Neuronal stem cell (in vitro differentiated cells): ENCODE data around the gene WWOX.
"Not testable (repeated sequence)": the region's sequence is repeated elsewhere in the genome, so short reads cannot be mapped to it uniquely, and the experiment has no call there.

Experiments
- DNase-seq: peaks from one replicate; pipeline ENCODE4 v3.0.0-alpha.2; 2013; ENCODE audit warnings: low spot score
- H2AFZ ChIP-seq: one replicate; pipeline ENCODE4 v1.6.1; 2013; ENCODE audit warnings: mild to moderate bottlenecking, low read length, inconsistent platforms
- H2AK5ac ChIP-seq: 2 replicates; pipeline ENCODE4 v1.6.1; 2013; ENCODE audit warnings: low read depth, mild to moderate bottlenecking, inconsistent platforms, low read length, moderate library complexity, mixed read lengths
- H2BK120ac ChIP-seq: 2 replicates; pipeline ENCODE4 v1.6.1; 2013; ENCODE audit warnings: low read depth, mild to moderate bottlenecking, inconsistent platforms, low read length, moderate library complexity, mixed read lengths
- H2BK12ac ChIP-seq: one replicate; pipeline ENCODE4 v1.6.1; 2013; ENCODE audit warnings: low read length, inconsistent platforms
- H2BK15ac ChIP-seq: 2 replicates; pipeline ENCODE4 v1.6.1; 2013; ENCODE audit warnings: mild to moderate bottlenecking, low read length, inconsistent platforms, mixed read lengths
- H2BK5ac ChIP-seq: one replicate; pipeline ENCODE4 v1.6.1; 2013; ENCODE audit warnings: inconsistent platforms, mild to moderate bottlenecking, low read length, moderate library complexity
- H3K14ac ChIP-seq: one replicate; pipeline ENCODE4 v1.6.1; 2013; ENCODE audit warnings: low read length, inconsistent platforms
- H3K18ac ChIP-seq: 2 replicates; pipeline ENCODE4 v1.6.1; 2013; ENCODE audit warnings: low read length, inconsistent platforms
- H3K23ac ChIP-seq: 2 replicates; pipeline ENCODE4 v1.6.1; 2013; ENCODE audit warnings: low read depth, mild to moderate bottlenecking, mixed read lengths, low read length, inconsistent platforms; ENCODE audit not compliant: poor library complexity
- H3K27ac ChIP-seq: replicated peaks from 3 replicates; pipeline ENCODE4 v1.5.1; 2013; ENCODE audit warnings: low read length, inconsistent platforms
- H3K27me3 ChIP-seq, 3 experiments: 2 replicates each; pipeline ENCODE4 v1.6.1; 2013; ENCODE audit warnings: low read length in 3 of 3, mild to moderate bottlenecking in 2 of 3, inconsistent platforms in 1 of 3, low read depth in 1 of 3, mixed read lengths in 1 of 3, moderate library complexity in 1 of 3; ENCODE audit not compliant: control insufficient read depth in 3 of 3, insufficient read depth in 3 of 3
- H3K36me3 ChIP-seq, 2 donors: replicated peaks in 1 of 2; 2 replicates each; pipeline ENCODE4 v1.6.1; 2013; ENCODE audit warnings: low read length in 2 of 2; ENCODE audit not compliant: control insufficient read depth in 2 of 2, insufficient read depth in 2 of 2
- H3K4ac ChIP-seq: 2 replicates; pipeline ENCODE4 v1.6.1; 2013; ENCODE audit warnings: inconsistent platforms, mild to moderate bottlenecking, low read length, moderate library complexity
- H3K4me1 ChIP-seq, 2 donors: 1 replicate in 1 of 2; 2 replicates in 1 of 2; pipeline ENCODE4 v1.6.1; 2013; ENCODE audit warnings: low read length in 2 of 2, low read depth in 1 of 2; ENCODE audit not compliant: control insufficient read depth in 2 of 2, insufficient read depth in 1 of 2
- H3K4me2 ChIP-seq: one replicate; pipeline ENCODE4 v1.6.1; 2013; ENCODE audit warnings: mild to moderate bottlenecking, low read length, inconsistent platforms; ENCODE audit not compliant: insufficient read depth, poor library complexity, severe bottlenecking
- H3K4me3 ChIP-seq, 2 donors: 2 replicates each; pipeline ENCODE4 v1.5.1; 2013; ENCODE audit warnings: low read length in 2 of 2, mild to moderate bottlenecking in 2 of 2, inconsistent platforms in 1 of 2, moderate library complexity in 1 of 2
- H3K79me1 ChIP-seq: one replicate; pipeline ENCODE4 v1.6.1; 2013; ENCODE audit warnings: low read depth, mild to moderate bottlenecking, inconsistent platforms, low read length, moderate library complexity
- H3K9ac ChIP-seq: one replicate; pipeline ENCODE4 v1.6.1; 2013; ENCODE audit warnings: mild to moderate bottlenecking, low read depth, low read length, inconsistent platforms; ENCODE audit not compliant: poor library complexity
- H3K9me3 ChIP-seq, 2 donors: replicated peaks in 1 of 2; 2 replicates each; pipeline versions ENCODE3 to v1.6.1; 2013; ENCODE audit warnings: low read length in 2 of 2, mild to moderate bottlenecking in 2 of 2, inconsistent platforms in 1 of 2, low read depth in 1 of 2, mixed read lengths in 1 of 2, moderate library complexity in 1 of 2; ENCODE audit not compliant: control insufficient read depth in 2 of 2, insufficient read depth in 1 of 2
- H4K8ac ChIP-seq: one replicate; pipeline ENCODE4 v1.6.1; 2013; ENCODE audit warnings: low read depth, mild to moderate bottlenecking, inconsistent platforms, low read length, moderate library complexity
- H4K91ac ChIP-seq: one replicate; pipeline ENCODE4 v1.6.1; 2013; ENCODE audit warnings: low read length, low read depth, mild to moderate bottlenecking, inconsistent platforms; ENCODE audit not compliant: poor library complexity
- WGBS, 2 donors: extraction: QIAGEN DNeasy Blood & Tissue Kit; methylation state at CpG; one replicate each; pipeline ENCODE4 v1.1.7; 2013; ENCODE audit warnings: missing lambda C conversion rate in 2 of 2, mixed read lengths in 1 of 2; ENCODE audit not compliant: insufficient read length in 2 of 2, insufficient replicate concordance in 1 of 2; ENCODE audit errors: extremely low coverage in 2 of 2; 5-methylcytosine and 5-hydroxymethylcytosine counted together

WWOX gene

GRCh38 chr16:78596996-78597422, 497.6 kb downstream of the WWOX start:
- Histone ChIP-seq H2BK15ac (no peak overlapping the region), H4K91ac (no peak overlapping the region), H3K4me1 (peaks cover 3 to 30% of the 10 kb centered on the region in 2 donors), H2BK120ac (no peak overlapping the region), H3K4me3 (no peak overlapping the region), H3K27me3 (no peaks in the 10 kb centered on the region), H4K8ac (no peak overlapping the region), H3K18ac (no peak overlapping the region), H3K9ac (no peak overlapping the region), H3K4me2 (no peak overlapping the region), H2AFZ (no peak overlapping the region), H3K4ac (no peak overlapping the region), H2BK5ac (no peak overlapping the region), H2AK5ac (no peak overlapping the region), H2BK12ac (no peak overlapping the region), H3K23ac (no peak overlapping the region), H3K79me1 (no peaks in the 10 kb centered on the region), H3K27ac (no peak overlapping the region), H3K14ac (no peak overlapping the region), H3K9me3 (no peaks in the 10 kb centered on the region), H3K36me3 (no peaks in the 10 kb centered on the region)
- WGBS, 2 donors: no CpG with 5 or more reads among the region's 9 CpGs
- DNase-seq: no peak

GRCh38 chr16:78597809-78598570, 498.5 kb downstream of the WWOX start:
- Histone ChIP-seq H2BK15ac (no peak overlapping the region), H3K9ac (no peak overlapping the region), H2BK12ac (no peak overlapping the region), H2BK5ac (no peak overlapping the region), H3K27me3 (no peaks in the 10 kb centered on the region), H3K9me3 (no peaks in the 10 kb centered on the region), H3K4me3 (no peak overlapping the region), H3K18ac (no peak overlapping the region), H2AK5ac (no peak overlapping the region), H3K14ac (no peak overlapping the region), H2AFZ (peak overlapping the region; percentile 24), H3K4ac (no peak overlapping the region), H2BK120ac (no peak overlapping the region), H3K23ac (no peak overlapping the region), H3K36me3 (no peaks in the 10 kb centered on the region), H3K4me1 (peaks cover 3 to 30% of the 10 kb centered on the region in 2 donors), H3K4me2 (no peak overlapping the region), H4K8ac (no peak overlapping the region), H4K91ac (no peak overlapping the region), H3K27ac (no peak overlapping the region), H3K79me1 (no peaks in the 10 kb centered on the region)
- DNase-seq: no peak
- WGBS, 2 donors: no CpG with 5 or more reads among the region's 9 CpGs

GRCh38 chr16:78599271-78599670, 499.8 kb downstream of the WWOX start:
- H3K9ac ChIP-seq: no peak overlapping the region
- no peaks in the 10 kb centered on the region for H3K79me1 ChIP-seq
- H2BK5ac ChIP-seq: no peak overlapping the region
- H4K8ac ChIP-seq: no peak overlapping the region
- H3K9me3 ChIP-seq: no peaks in the 10 kb centered on the region
- H3K27ac ChIP-seq: no peak overlapping the region
- H3K36me3 ChIP-seq: no peaks in the 10 kb centered on the region
- no peak overlapping the region for H4K91ac ChIP-seq
- H3K4ac ChIP-seq: no peak overlapping the region
- H3K23ac ChIP-seq: no peak overlapping the region
- WGBS, 2 donors: no CpG with 5 or more reads among the region's 4 CpGs
- no peaks in the 10 kb centered on the region for H3K27me3 ChIP-seq
- H2BK15ac ChIP-seq: no peak overlapping the region
- H3K14ac ChIP-seq: no peak overlapping the region
- H2AFZ ChIP-seq: peak overlapping the region; percentile 18
- no peak overlapping the region for H3K4me3 ChIP-seq
- DNase-seq: no peak
- no peak overlapping the region for H2AK5ac ChIP-seq
- no peak overlapping the region for H2BK120ac ChIP-seq
- no peak overlapping the region for H2BK12ac ChIP-seq
- no peak overlapping the region for H3K4me2 ChIP-seq
- peaks cover 0 to 27% of the 10 kb centered on the region in 2 donors for H3K4me1 ChIP-seq
- H3K18ac ChIP-seq: peak overlapping the region; percentile 9

GRCh38 chr16:78604423-78605062, 505.1 kb downstream of the WWOX start:
- not testable (repeated sequence) for H3K14ac ChIP-seq, H3K4me3 ChIP-seq, H2BK12ac ChIP-seq, H3K79me1 ChIP-seq, H4K8ac ChIP-seq, DNase-seq, H2BK5ac ChIP-seq, H3K27me3 ChIP-seq, H2AK5ac ChIP-seq, H3K9ac ChIP-seq, H2AFZ ChIP-seq, H3K27ac ChIP-seq, H3K36me3 ChIP-seq, H3K18ac ChIP-seq, H3K4ac ChIP-seq, H3K23ac ChIP-seq, H3K4me2 ChIP-seq, H3K9me3 ChIP-seq, H2BK120ac ChIP-seq, H2BK15ac ChIP-seq, H4K91ac ChIP-seq
- no CpG with 5 or more reads among the region's 2 CpGs for WGBS, 2 donors
- peaks cover 20 to 51% of the 10 kb centered on the region in 2 donors for H3K4me1 ChIP-seq
